Measurements from ENCODE around the gene POGLUT3.

DNA sequence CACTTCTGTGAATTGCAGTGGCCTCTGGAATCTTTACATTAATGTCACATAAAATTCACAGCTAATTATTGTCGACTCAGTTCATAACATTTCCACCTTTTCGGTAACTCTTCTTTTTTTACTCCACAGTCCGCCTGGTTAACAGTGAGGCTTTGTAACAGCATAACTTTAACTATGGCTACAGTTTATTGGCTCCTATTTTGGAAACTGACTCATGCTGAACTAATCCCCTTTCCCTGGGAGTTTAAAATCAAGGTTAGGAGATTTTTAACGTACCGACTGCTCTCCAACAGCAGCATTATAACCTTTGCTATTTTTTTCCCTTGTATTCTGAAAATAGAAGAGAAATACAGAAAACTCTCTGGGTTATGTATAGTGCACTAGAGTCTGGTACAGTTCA, 3.2 kb upstream of the POGLUT3 start:
- TF ChIP-seq, protein P1, sequence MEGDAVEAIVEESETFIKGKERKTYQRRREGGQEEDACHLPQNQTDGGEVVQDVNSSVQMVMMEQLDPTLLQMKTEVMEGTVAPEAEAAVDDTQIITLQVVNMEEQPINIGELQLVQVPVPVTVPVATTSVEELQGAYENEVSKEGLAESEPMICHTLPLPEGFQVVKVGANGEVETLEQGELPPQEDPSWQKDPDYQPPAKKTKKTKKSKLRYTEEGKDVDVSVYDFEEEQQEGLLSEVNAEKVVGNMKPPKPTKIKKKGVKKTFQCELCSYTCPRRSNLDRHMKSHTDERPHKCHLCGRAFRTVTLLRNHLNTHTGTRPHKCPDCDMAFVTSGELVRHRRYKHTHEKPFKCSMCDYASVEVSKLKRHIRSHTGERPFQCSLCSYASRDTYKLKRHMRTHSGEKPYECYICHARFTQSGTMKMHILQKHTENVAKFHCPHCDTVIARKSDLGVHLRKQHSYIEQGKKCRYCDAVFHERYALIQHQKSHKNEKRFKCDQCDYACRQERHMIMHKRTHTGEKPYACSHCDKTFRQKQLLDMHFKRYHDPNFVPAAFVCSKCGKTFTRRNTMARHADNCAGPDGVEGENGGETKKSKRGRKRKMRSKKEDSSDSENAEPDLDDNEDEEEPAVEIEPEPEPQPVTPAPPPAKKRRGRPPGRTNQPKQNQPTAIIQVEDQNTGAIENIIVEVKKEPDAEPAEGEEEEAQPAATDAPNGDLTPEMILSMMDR (IDR thresholded peaks at IDR 0.05) = no peak
- TF ChIP-seq POLR2A (IDR thresholded peaks at IDR 0.05) = no peak

All from ovary (tissue), 3 donors.